A673 (cell line): ENCODE measurements around the gene ZNF394. TPM values are rescaled to one million over a fixed set of nuclear protein-coding genes. Genes with fewer than 3 reads are reported as not detected.

ENCODE experiments used
- BruUV-seq: library from RNA; stranded (reverse); fragments of 400-500 nt; replicated peaks from 2 replicates; lab custom pipeline; 2021; lab: Mats Ljungman, UMichigan
- CTCF ChIA-PET: fragments of 300-600 bp; sonication (Branson Sonifier 250); formaldehyde crosslinking; loops from one replicate; lab custom pipeline; 2022; ENCODE audit warnings: antibody characterized with exemption; lab: Charles Lee
- POLR2A ChIA-PET: fragments of 300-600 bp; sonication (Branson Sonifier 250); formaldehyde crosslinking; loops from one replicate; lab custom pipeline; 2022; ENCODE audit warnings: antibody characterized with exemption; ENCODE audit not compliant: low non-redundant PET; lab: Charles Lee
- DNase-seq: peaks from one replicate; pipeline ENCODE4 v3.0.0-alpha.2; 2015; ENCODE audit warnings: low spot score
- H3K27ac ChIP-seq: fragments of 200-600 bp; sonication (generic); 2 replicates; pipeline ENCODE4 v1.5.1; 2016; ENCODE audit warnings: mixed run types, low read depth, mild to moderate bottlenecking, mixed read lengths, antibody characterized with exemption, low read length; ENCODE audit not compliant: poor library complexity, severe bottlenecking
- H3K27me3 ChIP-seq: fragments of 200-600 bp; sonication (generic); replicated peaks from 2 replicates; pipeline ENCODE4 v1.6.1; 2017; ENCODE audit warnings: mixed run types, low read depth, mild to moderate bottlenecking, mixed read lengths, antibody characterized with exemption, low read length; ENCODE audit not compliant: insufficient read depth, poor library complexity
- H3K36me3 ChIP-seq: fragments of 200-600 bp; sonication (generic); 2 replicates; pipeline ENCODE4 v1.6.1; 2016; ENCODE audit warnings: mixed run types, mild to moderate bottlenecking, mixed read lengths, antibody characterized with exemption, low read length; ENCODE audit not compliant: insufficient read depth, poor library complexity, severe bottlenecking
- H3K4me1 ChIP-seq: fragments of 200-600 bp; sonication (generic); 2 replicates; pipeline ENCODE4 v1.6.1; 2017; ENCODE audit warnings: mixed run types, mild to moderate bottlenecking, mixed read lengths, antibody characterized with exemption, low read length; ENCODE audit not compliant: insufficient read depth, poor library complexity, severe bottlenecking
- H3K4me3 ChIP-seq: fragments of 200-600 bp; sonication (generic); 2 replicates; pipeline ENCODE4 v1.5.1; 2016; ENCODE audit warnings: low read depth, mixed run types, mild to moderate bottlenecking, mixed read lengths, low read length; ENCODE audit not compliant: poor library complexity, severe bottlenecking
- H3K9me3 ChIP-seq: fragments of 200-600 bp; sonication (generic); 2 replicates; pipeline ENCODE4 v1.6.1; 2016; ENCODE audit warnings: mixed run types, low read depth, mild to moderate bottlenecking, mixed read lengths, antibody characterized with exemption, low read length; ENCODE audit not compliant: poor library complexity, severe bottlenecking
- EZH2 ChIP-seq: fragments of 200-600 bp; sonication (generic); IDR thresholded peaks from 2 replicates; pipeline ENCODE4 v1.6.1; 2017; ENCODE audit warnings: borderline replicate concordance, low read depth, mild to moderate bottlenecking, mixed read lengths, antibody characterized with exemption, low read length; ENCODE audit not compliant: poor library complexity, severe bottlenecking
- intact Hi-C: fragments of 100-400 bp; cut with micrococcal nuclease; formaldehyde crosslinking; loops from one replicate; pipeline ENCODE4 v1.10.0; 2022; ENCODE audit not compliant: unreplicated experiment
- total RNA-seq: library from RNA; stranded (reverse); gene quantifications from 2 replicates; pipeline ENCODE4 v1.2.3, GENCODE V29; 2021
- TF ChIP-seq, protein P1 (sequence below): fragments of 300-800, 200-600 bp; sonication (generic); conservative IDR thresholded peaks from 2 replicates; pipeline ENCODE4 v1.5.1; 2017; ENCODE audit warnings: low read depth, mild to moderate bottlenecking, antibody characterized with exemption, low read length, moderate library complexity, mixed read lengths

The ZNF394 gene
- total RNA-seq, 1 experiment from 2014 or later, result 20.2 TPM

DNA sequence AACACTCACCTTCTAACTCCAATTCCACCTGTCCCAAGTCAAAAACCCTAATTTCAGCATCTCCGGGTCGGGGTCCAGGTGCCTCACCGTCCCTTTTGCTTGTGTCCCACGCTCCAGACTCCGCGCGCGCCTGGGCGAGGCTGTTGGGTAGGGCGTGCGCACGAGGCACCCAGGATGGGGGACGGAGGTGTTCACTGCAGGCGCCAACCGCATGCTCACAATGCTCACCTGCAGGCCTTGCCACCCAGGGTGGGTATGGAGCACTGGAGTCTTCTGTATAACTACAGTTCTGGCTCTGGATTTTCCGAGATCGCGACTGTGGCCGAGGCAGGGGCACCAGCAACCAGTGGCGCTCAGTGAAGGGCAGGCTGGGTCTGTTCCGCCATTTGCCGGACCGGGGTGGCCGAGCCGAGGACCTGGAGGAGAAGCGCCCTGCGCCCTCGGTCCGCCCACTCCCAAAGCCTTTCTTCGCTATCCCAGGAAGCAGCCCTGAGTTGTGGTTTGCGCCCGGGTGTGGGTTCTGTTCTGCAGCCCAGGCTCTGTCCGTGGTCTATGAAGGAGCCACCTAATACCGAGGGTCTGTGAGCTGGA lies 43.1 kb upstream of the ZNF394 start:
- DNase-seq, result no peak
- no peak for TF ChIP-seq EZH2
- TF ChIP-seq, protein P1, sequence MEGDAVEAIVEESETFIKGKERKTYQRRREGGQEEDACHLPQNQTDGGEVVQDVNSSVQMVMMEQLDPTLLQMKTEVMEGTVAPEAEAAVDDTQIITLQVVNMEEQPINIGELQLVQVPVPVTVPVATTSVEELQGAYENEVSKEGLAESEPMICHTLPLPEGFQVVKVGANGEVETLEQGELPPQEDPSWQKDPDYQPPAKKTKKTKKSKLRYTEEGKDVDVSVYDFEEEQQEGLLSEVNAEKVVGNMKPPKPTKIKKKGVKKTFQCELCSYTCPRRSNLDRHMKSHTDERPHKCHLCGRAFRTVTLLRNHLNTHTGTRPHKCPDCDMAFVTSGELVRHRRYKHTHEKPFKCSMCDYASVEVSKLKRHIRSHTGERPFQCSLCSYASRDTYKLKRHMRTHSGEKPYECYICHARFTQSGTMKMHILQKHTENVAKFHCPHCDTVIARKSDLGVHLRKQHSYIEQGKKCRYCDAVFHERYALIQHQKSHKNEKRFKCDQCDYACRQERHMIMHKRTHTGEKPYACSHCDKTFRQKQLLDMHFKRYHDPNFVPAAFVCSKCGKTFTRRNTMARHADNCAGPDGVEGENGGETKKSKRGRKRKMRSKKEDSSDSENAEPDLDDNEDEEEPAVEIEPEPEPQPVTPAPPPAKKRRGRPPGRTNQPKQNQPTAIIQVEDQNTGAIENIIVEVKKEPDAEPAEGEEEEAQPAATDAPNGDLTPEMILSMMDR, result no peak
- intact Hi-C loops, result no loop called here
- no peaks in the 10 kb centered on the region for H3K4me1 ChIP-seq
- H3K36me3 ChIP-seq, result peaks cover 15% of the 10 kb centered on the region
- H3K27ac ChIP-seq, result no peak overlapping the region
- H3K27me3 ChIP-seq, result no peaks in the 10 kb centered on the region
- CTCF ChIA-PET, result no interaction called here
- no peak overlapping the region for H3K4me3 ChIP-seq
- no TSS peak for BruUV-seq
- POLR2A ChIA-PET, result no interaction called here
- H3K9me3 ChIP-seq, result peaks cover 29% of the 10 kb centered on the region

DNA sequence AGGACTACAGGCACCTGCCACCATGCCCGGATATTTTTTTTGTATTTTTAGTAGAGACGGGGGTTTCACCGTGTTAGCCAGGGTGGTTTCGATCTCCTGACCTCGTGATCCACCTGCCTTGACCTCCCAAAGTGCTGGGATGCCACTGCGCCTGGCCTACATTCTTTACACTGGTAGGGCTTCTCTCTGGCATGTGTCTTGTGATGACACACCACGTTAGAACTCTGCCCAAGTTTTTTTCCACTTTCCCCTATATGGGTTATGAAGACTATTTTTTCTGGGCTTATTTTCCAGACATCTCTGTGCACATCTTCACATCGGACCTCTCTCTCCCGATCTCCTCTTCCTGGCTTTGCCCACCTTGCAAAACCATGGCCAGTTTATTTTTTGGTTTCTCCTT lies 41.1 kb upstream of the ZNF394 start:
- TF ChIP-seq EZH2, result no peak
- TF ChIP-seq, protein P1, result no peak
- intact Hi-C loops, result no loop called here
- H3K4me1 ChIP-seq, result no peaks in the 10 kb centered on the region
- ChIA-PET POLR2A (no interaction called here), CTCF (no interaction called here)
- no TSS peak for BruUV-seq
- no peak overlapping the region for H3K27ac ChIP-seq
- H3K36me3 ChIP-seq, result no peaks in the 10 kb centered on the region
- H3K4me3 ChIP-seq, result no peak overlapping the region
- peaks cover 29% of the 10 kb centered on the region for H3K9me3 ChIP-seq
- no peak for DNase-seq
- H3K27me3 ChIP-seq, result no peaks in the 10 kb centered on the region

DNA sequence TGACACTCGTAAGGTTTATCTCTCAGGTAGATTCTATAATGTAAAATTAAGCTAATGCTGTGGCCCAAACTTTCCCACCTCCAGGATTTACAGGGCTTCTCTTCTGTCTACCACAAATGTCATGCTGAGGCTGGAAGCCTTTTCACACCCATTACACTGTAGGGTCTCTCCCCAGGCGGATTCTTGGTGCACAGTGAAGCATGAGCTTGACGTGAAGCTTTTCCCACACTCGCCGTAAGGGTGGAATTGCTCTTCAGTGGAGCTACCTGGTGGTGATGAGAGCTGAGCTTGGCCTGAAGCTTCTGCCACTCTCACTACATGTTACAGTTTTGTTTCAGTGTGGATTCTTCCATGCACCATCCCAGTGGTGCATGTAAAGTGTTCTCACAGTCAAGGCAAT lies 40.5 kb upstream of the ZNF394 start:
- BruUV-seq, result no TSS peak
- POLR2A ChIA-PET, result no interaction called here
- Histone ChIP-seq H3K27me3 (no peaks in the 10 kb centered on the region), H3K4me3 (no peak overlapping the region), H3K9me3 (peaks cover 29% of the 10 kb centered on the region), H3K36me3 (no peaks in the 10 kb centered on the region), H3K4me1 (no peaks in the 10 kb centered on the region), H3K27ac (no peak overlapping the region)
- intact Hi-C loops, result no loop called here
- no peak for DNase-seq
- CTCF ChIA-PET, result no interaction called here
- TF ChIP-seq, protein P1, result no peak
- TF ChIP-seq EZH2, result no peak
